HEK293 (cell line): ENCODE data around the gene FIS1.
"Not testable (repeated sequence)": the region's sequence is repeated elsewhere in the genome, so short reads cannot be mapped to it uniquely, and the experiment has no call there.

Source experiments
- HOXC10 ChIP-seq: sonication (generic); formaldehyde crosslinking; IDR thresholded peaks from 2 replicates; pipeline ENCODE4 v1.8.1; 2023; ENCODE audit warnings: mild to moderate bottlenecking, missing genetic modification reagents
- ZNF624 ChIP-seq: fragments of 450-650 bp; formaldehyde crosslinking; IDR thresholded peaks from 2 replicates; pipeline ENCODE4 v1.5.1; 2017; ENCODE audit warnings: missing biosample characterization, missing genetic modification characterization
- ZNF670 ChIP-seq: fragments of 450-650 bp; formaldehyde crosslinking; IDR thresholded peaks from 2 replicates; pipeline ENCODE4 v1.5.1; 2016; ENCODE audit warnings: missing biosample characterization, missing genetic modification characterization, low read depth
- ZSCAN23 ChIP-seq: fragments of 450-650 bp; formaldehyde crosslinking; IDR thresholded peaks from 2 replicates; pipeline ENCODE4 v1.5.1; 2016; ENCODE audit warnings: missing biosample characterization, missing genetic modification characterization
- TF ChIP-seq, protein P1 (sequence below): fragments of 450-650 bp; formaldehyde crosslinking; IDR thresholded peaks from 2 replicates; pipeline ENCODE4 v1.5.1; 2016; ENCODE audit warnings: missing biosample characterization, missing genetic modification characterization
- TF ChIP-seq, protein P2 (sequence below): fragments of 450-650 bp; formaldehyde crosslinking; IDR thresholded peaks from 2 replicates; pipeline ENCODE4 v1.5.1; 2017; ENCODE audit warnings: missing biosample characterization, missing genetic modification characterization
- TF ChIP-seq, protein P3 (sequence below): fragments of 450-650 bp; formaldehyde crosslinking; IDR thresholded peaks from 2 replicates; pipeline ENCODE4 v1.5.1; 2016; ENCODE audit warnings: missing biosample characterization, missing genetic modification characterization
- TF ChIP-seq, protein P4 (sequence below): IDR thresholded peaks from 2 replicates; pipeline ENCODE4 v1.6.1; 2011; ENCODE audit warnings: mild to moderate bottlenecking, low read depth, low read length, borderline replicate concordance

DNA sequence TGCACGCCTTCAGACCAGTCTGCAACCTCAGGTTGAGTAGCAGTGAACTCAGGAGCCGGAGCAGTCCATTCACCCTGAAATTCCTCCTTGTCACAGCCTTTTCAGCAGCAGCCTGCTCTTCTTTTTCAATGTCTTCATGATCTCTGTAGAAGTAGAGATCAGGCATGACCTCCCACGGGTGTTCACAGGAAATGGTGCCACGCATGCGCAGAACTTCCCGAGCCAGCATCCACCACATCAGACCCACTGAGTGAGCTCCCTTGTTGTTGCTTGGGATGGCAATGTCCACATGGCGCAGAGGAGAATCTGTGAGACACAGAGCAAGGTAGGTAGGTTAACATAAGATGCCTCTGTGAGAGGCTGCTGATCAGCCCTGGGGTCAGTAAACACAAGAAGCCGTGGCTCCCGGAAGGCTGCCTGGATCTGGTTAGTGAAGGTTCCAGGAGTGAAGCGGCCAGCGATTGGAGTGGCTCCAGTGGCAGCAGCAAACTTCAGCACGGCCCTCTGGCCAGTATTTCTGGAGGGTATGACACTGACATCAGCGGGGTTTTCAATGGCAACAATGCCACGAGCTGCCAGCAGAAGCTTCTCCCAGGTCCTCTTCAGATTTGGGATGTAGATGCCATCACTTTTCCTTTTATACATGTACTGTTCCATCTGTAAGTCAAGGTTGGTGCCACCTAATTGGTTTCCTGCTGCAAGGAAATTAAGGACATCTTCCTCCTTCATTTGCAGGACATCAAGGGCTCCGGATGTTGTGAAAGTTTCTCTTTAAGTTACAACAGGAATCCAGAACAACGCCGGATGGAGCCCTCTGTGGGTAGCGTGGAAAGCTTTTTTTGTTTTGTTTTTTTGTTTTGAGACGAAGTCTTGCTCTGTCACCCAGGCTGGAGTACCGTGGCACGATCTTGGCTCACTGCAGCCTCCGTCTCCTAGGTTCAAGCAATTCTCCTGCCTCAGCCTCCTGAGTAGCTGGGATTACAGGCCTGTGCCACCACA, 40.8 kb downstream of the FIS1 start:
- TF ChIP-seq, protein P1, sequence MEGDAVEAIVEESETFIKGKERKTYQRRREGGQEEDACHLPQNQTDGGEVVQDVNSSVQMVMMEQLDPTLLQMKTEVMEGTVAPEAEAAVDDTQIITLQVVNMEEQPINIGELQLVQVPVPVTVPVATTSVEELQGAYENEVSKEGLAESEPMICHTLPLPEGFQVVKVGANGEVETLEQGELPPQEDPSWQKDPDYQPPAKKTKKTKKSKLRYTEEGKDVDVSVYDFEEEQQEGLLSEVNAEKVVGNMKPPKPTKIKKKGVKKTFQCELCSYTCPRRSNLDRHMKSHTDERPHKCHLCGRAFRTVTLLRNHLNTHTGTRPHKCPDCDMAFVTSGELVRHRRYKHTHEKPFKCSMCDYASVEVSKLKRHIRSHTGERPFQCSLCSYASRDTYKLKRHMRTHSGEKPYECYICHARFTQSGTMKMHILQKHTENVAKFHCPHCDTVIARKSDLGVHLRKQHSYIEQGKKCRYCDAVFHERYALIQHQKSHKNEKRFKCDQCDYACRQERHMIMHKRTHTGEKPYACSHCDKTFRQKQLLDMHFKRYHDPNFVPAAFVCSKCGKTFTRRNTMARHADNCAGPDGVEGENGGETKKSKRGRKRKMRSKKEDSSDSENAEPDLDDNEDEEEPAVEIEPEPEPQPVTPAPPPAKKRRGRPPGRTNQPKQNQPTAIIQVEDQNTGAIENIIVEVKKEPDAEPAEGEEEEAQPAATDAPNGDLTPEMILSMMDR (tag by site-specific recombination) = not testable (repeated sequence)
- TF ChIP-seq HOXC10; ZNF624; ZSCAN23; ZNF670 (tag by site-specific recombination): not testable (repeated sequence)
- TF ChIP-seq, protein P2, sequence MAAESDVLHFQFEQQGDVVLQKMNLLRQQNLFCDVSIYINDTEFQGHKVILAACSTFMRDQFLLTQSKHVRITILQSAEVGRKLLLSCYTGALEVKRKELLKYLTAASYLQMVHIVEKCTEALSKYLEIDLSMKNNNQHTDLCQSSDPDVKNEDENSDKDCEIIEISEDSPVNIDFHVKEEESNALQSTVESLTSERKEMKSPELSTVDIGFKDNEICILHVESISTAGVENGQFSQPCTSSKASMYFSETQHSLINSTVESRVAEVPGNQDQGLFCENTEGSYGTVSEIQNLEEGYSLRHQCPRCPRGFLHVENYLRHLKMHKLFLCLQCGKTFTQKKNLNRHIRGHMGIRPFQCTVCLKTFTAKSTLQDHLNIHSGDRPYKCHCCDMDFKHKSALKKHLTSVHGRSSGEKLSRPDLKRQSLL (tag by site-specific recombination) = not testable (repeated sequence)
- TF ChIP-seq, protein P3, sequence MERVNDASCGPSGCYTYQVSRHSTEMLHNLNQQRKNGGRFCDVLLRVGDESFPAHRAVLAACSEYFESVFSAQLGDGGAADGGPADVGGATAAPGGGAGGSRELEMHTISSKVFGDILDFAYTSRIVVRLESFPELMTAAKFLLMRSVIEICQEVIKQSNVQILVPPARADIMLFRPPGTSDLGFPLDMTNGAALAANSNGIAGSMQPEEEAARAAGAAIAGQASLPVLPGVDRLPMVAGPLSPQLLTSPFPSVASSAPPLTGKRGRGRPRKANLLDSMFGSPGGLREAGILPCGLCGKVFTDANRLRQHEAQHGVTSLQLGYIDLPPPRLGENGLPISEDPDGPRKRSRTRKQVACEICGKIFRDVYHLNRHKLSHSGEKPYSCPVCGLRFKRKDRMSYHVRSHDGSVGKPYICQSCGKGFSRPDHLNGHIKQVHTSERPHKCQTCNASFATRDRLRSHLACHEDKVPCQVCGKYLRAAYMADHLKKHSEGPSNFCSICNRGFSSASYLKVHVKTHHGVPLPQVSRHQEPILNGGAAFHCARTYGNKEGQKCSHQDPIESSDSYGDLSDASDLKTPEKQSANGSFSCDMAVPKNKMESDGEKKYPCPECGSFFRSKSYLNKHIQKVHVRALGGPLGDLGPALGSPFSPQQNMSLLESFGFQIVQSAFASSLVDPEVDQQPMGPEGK = not testable (repeated sequence)
- TF ChIP-seq, protein P4, sequence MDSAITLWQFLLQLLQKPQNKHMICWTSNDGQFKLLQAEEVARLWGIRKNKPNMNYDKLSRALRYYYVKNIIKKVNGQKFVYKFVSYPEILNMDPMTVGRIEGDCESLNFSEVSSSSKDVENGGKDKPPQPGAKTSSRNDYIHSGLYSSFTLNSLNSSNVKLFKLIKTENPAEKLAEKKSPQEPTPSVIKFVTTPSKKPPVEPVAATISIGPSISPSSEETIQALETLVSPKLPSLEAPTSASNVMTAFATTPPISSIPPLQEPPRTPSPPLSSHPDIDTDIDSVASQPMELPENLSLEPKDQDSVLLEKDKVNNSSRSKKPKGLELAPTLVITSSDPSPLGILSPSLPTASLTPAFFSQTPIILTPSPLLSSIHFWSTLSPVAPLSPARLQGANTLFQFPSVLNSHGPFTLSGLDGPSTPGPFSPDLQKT = not testable (repeated sequence)
